GM15510 (cell line): Measurements from ENCODE around the gene TANC1.

Experiments
- POLR2A ChIP-seq: IDR thresholded peaks from 3 replicates; pipeline ENCODE4 v1.6.1; 2011; ENCODE audit warnings: borderline replicate concordance; ENCODE audit not compliant: insufficient read length; ENCODE audit errors: extremely low read depth

The TANC1 gene

GRCh38 chr2:158968396-158969161, at the start of gene TANC1:
TANC1 (plus strand) TSS chr2:158968640; CDS start chr2:159065911, 97,271 bp downstream.
- peak; percentile 42 for TF ChIP-seq POLR2A

- TF ChIP-seq POLR2A, result no peak
These were observed 46.6 kb upstream of the TANC1 start for GRCh38 chr2:158921599-158922408.

GRCh38 chr2:158922601-158923000, 45.8 kb upstream of the TANC1 start:
- no peak for TF ChIP-seq POLR2A

GRCh38 chr2:158923180-158923594, 45.3 kb upstream of the TANC1 start:
- no peak for TF ChIP-seq POLR2A

- no peak for TF ChIP-seq POLR2A
These were observed 44.8 kb upstream of the TANC1 start for GRCh38 chr2:158923641-158924040.

- no peak for TF ChIP-seq POLR2A
These were observed 41.9 kb upstream of the TANC1 start for GRCh38 chr2:158926478-158926948.

GRCh38 chr2:158928515-158928914, 39.9 kb upstream of the TANC1 start:
- no peak for TF ChIP-seq POLR2A

- TF ChIP-seq POLR2A, result no peak
These were observed 39.5 kb upstream of the TANC1 start for GRCh38 chr2:158928965-158929364.

GRCh38 chr2:158931572-158931971, 36.9 kb upstream of the TANC1 start:
- no peak for TF ChIP-seq POLR2A

- TF ChIP-seq POLR2A, result no peak
These were observed 36.3 kb upstream of the TANC1 start for GRCh38 chr2:158932131-158932645.

GRCh38 chr2:158934170-158934569, 34.3 kb upstream of the TANC1 start:
- no peak for TF ChIP-seq POLR2A

GRCh38 chr2:158935617-158936016, 32.8 kb upstream of the TANC1 start:
- TF ChIP-seq POLR2A, result no peak

- no peak for TF ChIP-seq POLR2A
These were observed 31.5 kb upstream of the TANC1 start for GRCh38 chr2:158936978-158937377.

- TF ChIP-seq POLR2A, result no peak
These were observed 28.1 kb upstream of the TANC1 start for GRCh38 chr2:158940356-158940755.

GRCh38 chr2:158943973-158944372, 24.5 kb upstream of the TANC1 start:
- no peak for TF ChIP-seq POLR2A
